ENCODE measurements around the gene WDR90. TPM values are rescaled to one million over a fixed set of nuclear protein-coding genes. Genes with fewer than 3 reads are reported as not detected.
A peak's percentile ranks its signal among the peaks of the same experiment; 100 is the strongest.

Gene WDR90
- total RNA-seq, 2 donors from 2014 or later = 15.8 to 111 TPM

- WGBS, 2 donors = 78 to 86% methylated on average over 10 of the region's 10 CpGs
- H3K36me3 ChIP-seq (replicated peaks in 1 of 2; ENCODE audit: insufficient read depth in 1 of 2, low read depth in 2 of 2) = no peaks in the 10 kb centered on the region
- peaks cover 25% of the 10 kb centered on the region for H3K4me1 ChIP-seq
- intact Hi-C loops (cut with DNase I) = no loop called here
- no peak overlapping the region for H3K4me3 ChIP-seq
- DNase-seq = no peak
- no peak for ATAC-seq
- no peaks in the 10 kb centered on the region for H3K27me3 ChIP-seq
- no peak overlapping the region for H3K27ac ChIP-seq
- no peaks in the 10 kb centered on the region for H3K9me3 ChIP-seq
- TF ChIP-seq CTCF (IDR thresholded peaks at IDR 0.05) (no peak), POLR2A (IDR thresholded peaks at IDR 0.05) (no peak)
Observed at GRCh38 chr16:608019-608418, 41.1 kb upstream of the WDR90 start.

DNA sequence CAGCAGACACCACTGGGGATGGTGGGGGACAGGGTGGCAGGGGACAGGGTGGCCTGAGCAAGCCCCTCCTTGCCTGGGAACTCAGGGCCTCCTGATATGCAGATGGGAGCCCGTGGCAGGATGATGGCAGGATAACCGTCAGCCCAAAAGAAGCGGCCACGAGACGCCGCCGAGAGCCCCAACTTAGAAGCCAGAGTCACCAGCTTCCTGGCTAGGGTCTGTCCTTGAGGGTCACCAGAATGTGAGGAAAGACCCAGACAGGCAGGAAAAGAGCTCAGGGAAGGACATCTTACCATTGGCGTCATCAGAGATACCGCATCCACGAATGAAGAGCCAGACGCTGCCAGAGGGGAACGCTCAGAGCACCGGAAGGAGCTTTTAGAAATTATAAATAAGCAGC lies 39.8 kb upstream of the WDR90 start:
- 85 to 88% methylated on average over 13 of the region's 13 CpGs for WGBS, 2 donors
- Histone ChIP-seq H3K4me1 (peaks cover 22% of the 10 kb centered on the region), H3K27me3 (no peaks in the 10 kb centered on the region), H3K27ac (no peak overlapping the region), H3K9me3 (no peaks in the 10 kb centered on the region), H3K36me3 (replicated peaks in 1 of 2; ENCODE audit: insufficient read depth in 1 of 2, low read depth in 2 of 2) (no peaks in the 10 kb centered on the region), H3K4me3 (no peak overlapping the region)
- ATAC-seq (no peak), DNase-seq (no peak)
- intact Hi-C loops (cut with DNase I) = no loop called here
- TF ChIP-seq POLR2A (IDR thresholded peaks at IDR 0.05) = no peak
- no peak for TF ChIP-seq CTCF (IDR thresholded peaks at IDR 0.05)

- H3K27me3 ChIP-seq = no peaks in the 10 kb centered on the region
- H3K4me3 ChIP-seq = no peak overlapping the region
- 81 to 88% methylated on average over 6 to 14 of the region's 14 CpGs for WGBS, 2 donors
- ATAC-seq (no peak), DNase-seq (no peak)
- intact Hi-C loops (cut with DNase I) = no loop called here
- peak overlapping the region in 2 of 4 donors; percentile 3 to 41 for H3K27ac ChIP-seq
- peaks cover 22% of the 10 kb centered on the region for H3K4me1 ChIP-seq
- TF ChIP-seq POLR2A (IDR thresholded peaks at IDR 0.05) = no peak
- TF ChIP-seq CTCF (IDR thresholded peaks at IDR 0.05) = no peak
- no peaks in the 10 kb centered on the region for H3K9me3 ChIP-seq
- H3K36me3 ChIP-seq (replicated peaks in 1 of 2; ENCODE audit: insufficient read depth in 1 of 2, low read depth in 2 of 2) = no peaks in the 10 kb centered on the region
Observed at GRCh38 chr16:609984-610383, 39.2 kb upstream of the WDR90 start.

- no peaks in the 10 kb centered on the region for H3K9me3 ChIP-seq
- peaks cover 18% of the 10 kb centered on the region for H3K4me1 ChIP-seq
- ATAC-seq (peak; percentile 86), DNase-seq (peak; percentile 73 to 81 (median 77))
- H3K27ac ChIP-seq = peak overlapping the region in 2 of 4 donors; percentile 3 to 41
- no peaks in the 10 kb centered on the region for H3K27me3 ChIP-seq
- intact Hi-C loops (cut with DNase I) = no loop called here
- H3K4me3 ChIP-seq = no peak overlapping the region
- WGBS, 2 donors = 52 to 53% methylated on average over 16 to 26 of the region's 28 CpGs
- H3K36me3 ChIP-seq (replicated peaks in 1 of 2; ENCODE audit: insufficient read depth in 1 of 2, low read depth in 2 of 2) = no peaks in the 10 kb centered on the region
- TF ChIP-seq CTCF (IDR thresholded peaks at IDR 0.05) = peak; percentile 68 to 88 (median 78)
- no peak for TF ChIP-seq POLR2A (IDR thresholded peaks at IDR 0.05)
Observed at GRCh38 chr16:610513-611381, 38.4 kb upstream of the WDR90 start.

DNA sequence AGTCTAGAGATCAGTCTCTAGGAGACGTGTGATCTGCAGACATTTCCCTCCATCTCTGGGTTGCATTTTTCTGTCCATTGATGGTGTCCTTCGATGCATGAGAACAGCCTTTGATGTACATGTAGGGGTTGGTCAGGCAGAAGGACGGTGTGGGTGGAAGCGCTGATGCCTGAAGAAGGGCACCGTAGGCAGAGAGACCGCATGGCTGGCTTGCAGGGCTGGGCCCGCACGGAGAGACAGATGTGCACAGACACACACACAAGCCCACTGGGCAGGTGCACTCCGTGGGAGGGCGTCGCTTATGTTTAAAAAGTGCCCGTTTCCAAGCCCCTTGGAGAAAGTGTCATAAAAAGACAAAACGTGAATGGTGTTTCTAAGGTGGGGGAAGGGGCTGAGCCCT lies 34.0 kb upstream of the WDR90 start:
- H3K9me3 ChIP-seq = no peaks in the 10 kb centered on the region
- no peaks in the 10 kb centered on the region for H3K27me3 ChIP-seq
- intact Hi-C loops (cut with DNase I) = no loop called here
- ATAC-seq (no peak), DNase-seq (no peak)
- no peak overlapping the region for H3K27ac ChIP-seq
- peaks cover 13% of the 10 kb centered on the region for H3K4me1 ChIP-seq
- 92 to 94% methylated on average over 9 to 13 of the region's 13 CpGs for WGBS, 2 donors
- no peak overlapping the region for H3K4me3 ChIP-seq
- TF ChIP-seq CTCF (IDR thresholded peaks at IDR 0.05) (no peak), POLR2A (IDR thresholded peaks at IDR 0.05) (no peak)
- H3K36me3 ChIP-seq (replicated peaks in 1 of 2; ENCODE audit: insufficient read depth in 1 of 2, low read depth in 2 of 2) = no peaks in the 10 kb centered on the region

All from body of pancreas (tissue), 4 donors.